ENCODE measurements around the gene FAM13B. TPM values are rescaled to one million over a fixed set of nuclear protein-coding genes. Genes with fewer than 3 reads are reported as not detected.

FAM13B gene
- total and polyA plus RNA-seq, 9 of the 15 experiments (the other 6 are each of a cell fraction or from before 2014, with no cell fraction given): 2.3 to 21.6 (median 14.1) TPM

GRCh38 chr5:138068742-138069600, 36.1 kb upstream of the FAM13B start (continued):
- TF ChIP-seq SMC3 (conservative IDR thresholded peaks at IDR 0.05; ENCODE audit: insufficient read depth, low read depth, low read length) (peak; percentile 79), HOMEZ (CRISPR knock-in tag; IDR thresholded peaks at IDR 0.05) (no peak), ZBTB49 (CRISPR knock-in tag; IDR thresholded peaks at IDR 0.05; ENCODE audit: borderline replicate concordance) (no peak), ZFP30 (CRISPR knock-in tag; IDR thresholded peaks at IDR 0.05; ENCODE audit: borderline replicate concordance) (no peak), RNF2 (IDR thresholded peaks at IDR 0.05) (no peak), ATF7 (IDR thresholded peaks at IDR 0.05) (peak; percentile 43; the same call in 1 of the 2 replicates), ATF1 (CRISPR knock-in tag; IDR thresholded peaks at IDR 0.05) (no peak), ATF1 (tag; IDR thresholded peaks at IDR 0.05) (peak; percentile 70), CLOCK (CRISPR knock-in tag; IDR thresholded peaks at IDR 0.05; ENCODE audit: borderline replicate concordance) (no peak), ZBTB43 (CRISPR knock-in tag; IDR thresholded peaks at IDR 0.05) (no peak), ZNF695 (CRISPR knock-in tag; IDR thresholded peaks at IDR 0.05) (no peak), E2F1 (CRISPR knock-in tag; IDR thresholded peaks at IDR 0.05) (no peak), RAD21 (CRISPR knock-in tag; conservative IDR thresholded peaks at IDR 0.05 in 1 of 2, IDR thresholded peaks at IDR 0.05 in 1 of 2) (peak; percentile 63 to 79), THAP7 (CRISPR knock-in tag; IDR thresholded peaks at IDR 0.05) (no peak)
